Stimulated activated CD8-positive, alpha-beta memory T cell treated with anti-CD3 and anti-CD28 coated beads, Interleukin-12 subunit alpha, Interleukin-12 subunit beta, amount 100 ng/mL, for 4 hours (primary cell): ENCODE data around the gene SLC8A2.

Experiments
- DNase-seq: peaks from one replicate; pipeline ENCODE4 v3.0.0-alpha.2; 2020; ENCODE audit warnings: low read depth

Gene SLC8A2

GRCh38 chr19:47430041-47430802, 41.5 kb downstream of the SLC8A2 start:
- DNase-seq: no peak

DNA sequence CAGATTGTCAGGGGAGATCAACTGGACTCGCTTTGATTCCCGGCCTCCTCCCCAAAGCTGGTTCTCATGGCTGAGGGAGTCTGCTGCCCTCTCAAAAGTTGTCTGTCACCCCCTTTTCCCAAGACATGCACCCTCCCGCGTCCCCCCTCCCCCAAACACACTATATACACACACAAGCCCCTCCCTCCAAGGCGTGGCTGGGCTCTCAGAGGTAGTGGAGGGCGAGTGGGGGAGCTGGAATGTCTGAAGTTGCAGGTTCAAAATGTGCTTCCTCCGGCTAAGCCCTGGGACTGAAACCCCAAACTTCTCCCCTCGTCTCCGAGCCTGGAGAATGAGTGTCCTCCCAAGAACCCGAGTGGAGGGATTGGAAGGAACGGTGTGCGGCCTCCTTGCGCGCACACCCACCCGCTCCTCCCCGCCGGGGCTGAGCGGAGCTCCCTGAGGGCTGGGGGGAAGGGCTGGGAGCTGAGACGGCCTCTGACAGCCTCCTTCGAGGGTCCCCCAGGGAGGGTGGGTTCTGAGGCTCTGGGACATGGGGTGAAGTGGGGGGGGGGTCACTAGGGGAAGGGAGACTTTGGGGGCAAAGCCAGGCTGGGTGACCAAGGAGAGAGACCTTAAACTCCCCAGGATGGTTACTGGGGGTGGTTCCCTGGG, 42.4 kb downstream of the SLC8A2 start:
- no peak for DNase-seq

- peak; percentile 55 for DNase-seq
Observed at GRCh38 chr19:47428177-47428894, 43.4 kb downstream of the SLC8A2 start.

- no peak for DNase-seq
Observed at GRCh38 chr19:47427241-47428176, 44.2 kb downstream of the SLC8A2 start.

- DNase-seq: no peak
Observed at GRCh38 chr19:47423203-47423882, 48.4 kb downstream of the SLC8A2 start.

DNA sequence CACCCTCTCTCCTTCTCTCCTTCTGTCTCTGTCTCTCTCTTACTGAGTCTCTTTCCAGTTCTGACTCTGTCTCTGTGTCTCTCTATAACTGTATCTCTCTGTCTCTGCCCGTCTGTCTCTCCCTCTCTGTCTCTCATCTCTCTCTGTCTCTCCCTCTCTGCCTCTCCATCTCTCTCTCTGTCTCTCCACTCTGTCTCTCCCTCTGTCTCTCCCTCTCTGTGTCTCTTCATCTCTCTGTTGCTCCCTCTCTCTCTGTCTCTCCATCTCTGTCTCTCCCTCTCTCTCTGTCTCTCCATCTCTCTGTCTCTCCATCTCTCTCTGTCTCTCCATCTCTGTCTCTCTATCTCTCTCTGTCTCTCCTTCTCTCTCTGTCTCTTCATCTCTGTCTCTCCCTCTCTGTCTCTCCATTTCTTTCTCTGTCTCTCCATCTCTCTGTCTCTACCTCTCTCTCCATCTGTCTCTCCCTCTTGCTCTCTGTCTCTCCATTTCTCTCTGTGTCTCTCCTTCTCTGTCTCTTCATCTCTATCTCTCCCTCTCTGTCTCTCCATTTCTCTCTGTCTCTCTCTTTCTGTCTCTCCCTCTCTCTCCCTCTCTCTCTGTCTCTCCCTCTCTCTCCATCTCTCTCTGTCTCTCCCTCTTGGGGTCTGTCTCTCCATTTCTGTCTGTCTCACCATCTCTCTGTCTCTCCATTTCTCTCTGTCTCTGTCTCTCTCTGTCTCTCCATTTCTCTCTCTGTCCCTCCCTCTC, 49.1 kb downstream of the SLC8A2 start:
- DNase-seq: no peak

- DNase-seq: no peak
Observed at GRCh38 chr19:47421844-47422395, 49.8 kb downstream of the SLC8A2 start.

DNA sequence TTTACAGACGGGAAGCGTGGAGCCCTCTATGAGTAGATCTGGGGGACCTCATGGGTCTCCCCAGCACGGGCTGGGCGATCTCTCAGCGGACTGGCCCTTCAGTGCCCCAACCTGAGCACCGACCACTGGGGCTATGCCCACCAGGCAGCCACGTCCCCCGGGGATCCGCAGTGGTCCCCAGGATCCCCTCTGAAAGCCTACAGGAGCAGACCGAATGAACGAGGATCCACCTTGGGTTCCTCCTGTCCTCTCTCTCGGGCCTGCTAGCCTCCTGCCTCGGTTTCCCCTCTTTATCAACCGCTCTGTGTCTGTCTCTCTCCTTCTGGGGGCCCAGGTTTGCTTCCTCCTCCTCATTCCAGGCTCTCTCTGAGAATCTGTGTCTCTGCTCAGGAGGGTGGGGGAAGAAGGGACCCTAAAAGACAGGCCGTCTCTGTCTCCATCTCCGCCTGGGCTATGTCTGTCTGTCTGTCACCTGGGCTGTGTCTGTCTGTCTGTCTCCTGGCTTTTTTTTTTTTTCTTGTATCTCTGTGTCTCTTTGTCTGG, 50.4 kb downstream of the SLC8A2 start:
- no peak for DNase-seq

- no peak for DNase-seq
Observed at GRCh38 chr19:47419789-47420188, 51.9 kb downstream of the SLC8A2 start.

- no peak for DNase-seq
Observed at GRCh38 chr19:47419030-47419783, 52.5 kb downstream of the SLC8A2 start, which contains the start of gene MEIS3. MEIS3 (minus strand) TSS chr19:47419527; CDS start chr19:47419081, 446 bp downstream.

DNA sequence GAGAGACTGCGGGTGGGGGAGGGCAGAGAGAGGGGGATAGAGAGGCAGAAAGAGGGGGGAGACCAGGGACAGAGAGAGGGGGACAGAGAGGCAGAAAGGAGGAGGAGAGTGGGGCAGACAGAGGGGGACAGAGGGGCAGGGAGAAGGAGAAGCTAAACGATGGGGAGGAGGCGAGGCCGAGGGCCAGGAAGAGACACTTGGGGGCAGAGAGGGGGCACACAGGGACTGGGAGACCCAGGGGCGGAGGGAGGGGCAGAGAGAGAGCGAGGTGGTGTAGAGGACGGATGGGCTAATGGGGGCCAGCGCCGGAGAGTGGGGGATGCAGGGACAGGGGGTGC, 53.0 kb downstream of the SLC8A2 start:
- DNase-seq: no peak

- no peak for DNase-seq
Observed at GRCh38 chr19:47417746-47418691, 53.7 kb downstream of the SLC8A2 start.

DNA sequence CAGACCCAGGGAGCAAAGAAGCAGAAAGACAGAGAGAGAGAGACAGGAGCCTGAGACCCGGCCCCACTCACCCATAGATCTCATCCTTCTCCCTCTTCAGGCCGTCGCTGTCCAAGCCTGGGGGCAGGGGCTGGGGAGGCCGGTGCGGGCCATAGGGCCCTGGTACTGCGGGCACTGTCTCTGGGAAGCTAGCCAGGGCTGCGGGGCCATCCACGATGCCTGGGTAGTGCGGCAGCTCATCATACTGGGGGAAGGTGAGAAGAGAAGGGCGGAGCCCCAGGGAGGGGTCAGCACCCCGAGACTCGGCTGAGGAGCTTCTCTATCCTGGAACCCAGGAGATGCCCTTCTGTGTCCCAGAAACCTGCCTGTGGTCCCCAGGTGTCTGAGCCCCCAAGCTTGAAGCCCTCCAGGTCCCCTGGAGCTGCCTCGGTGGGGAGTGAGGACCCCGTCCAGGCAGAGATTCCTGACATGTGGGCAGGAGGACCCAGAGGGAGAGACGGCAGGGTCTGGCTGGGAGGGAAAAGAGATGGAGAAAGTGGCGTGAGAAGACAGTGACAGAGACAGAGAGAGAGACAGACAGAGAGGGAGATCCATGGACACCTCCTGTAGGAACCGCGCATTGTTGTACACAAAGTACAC, 54.5 kb downstream of the SLC8A2 start:
- DNase-seq: no peak

GRCh38 chr19:47416643-47416985, 55.1 kb downstream of the SLC8A2 start:
- no peak for DNase-seq

- no peak for DNase-seq
Observed at GRCh38 chr19:47415953-47416642, 55.6 kb downstream of the SLC8A2 start.

DNA sequence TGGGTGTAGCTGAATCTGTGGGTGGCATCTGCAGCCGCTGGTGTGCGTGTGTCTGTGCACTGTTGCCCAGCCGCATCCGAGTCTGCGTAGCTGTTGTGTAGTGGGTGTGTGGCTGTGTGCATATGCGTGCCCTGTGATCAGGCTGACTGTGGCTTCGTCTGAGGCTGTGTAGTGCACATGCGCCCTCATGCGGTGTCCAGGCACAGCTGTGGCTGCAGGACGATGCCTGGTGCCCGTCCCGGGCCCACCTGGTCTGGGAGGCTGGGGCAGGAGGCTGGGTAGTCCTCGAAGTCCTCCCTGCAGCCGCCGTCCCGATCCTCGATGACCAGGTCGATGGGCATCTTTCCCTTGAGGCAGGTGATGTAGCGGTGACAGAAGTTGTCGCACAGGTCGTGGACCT, 57.2 kb downstream of the SLC8A2 start:
- no peak for DNase-seq

DNA sequence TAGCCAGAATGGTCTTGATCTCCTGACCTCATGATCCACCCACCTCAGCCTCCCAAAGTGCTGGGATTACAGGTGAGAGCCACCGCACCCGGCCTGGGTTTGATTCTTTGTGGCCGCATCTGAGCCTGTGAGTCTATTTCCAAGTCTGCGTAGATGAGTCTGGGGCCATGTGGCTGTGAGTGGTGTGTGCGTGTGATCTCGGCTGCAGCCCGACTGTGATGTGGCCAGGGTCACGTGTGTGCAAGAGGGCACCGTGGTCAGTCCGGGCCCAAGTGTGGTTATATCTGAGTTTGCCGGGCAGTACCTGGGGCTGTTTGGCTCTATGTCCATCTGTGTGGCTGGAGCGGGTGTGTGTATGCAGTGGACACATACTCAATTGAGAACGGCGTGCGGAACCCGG, 57.8 kb downstream of the SLC8A2 start:
- DNase-seq: no peak
